GM18499 (cell line): ENCODE measurements around the gene DEDD2.

Experiments
- ATAC-seq: cut with Tn5 transposase; IDR thresholded peaks from one replicate; pipeline ENCODE4 v1.9.1; 2021; ENCODE audit warnings: moderate number of reproducible peaks; ENCODE audit not compliant: insufficient read depth, unreplicated experiment

DEDD2 gene

GRCh38 chr19:42249149-42249750 is 31.8 kb upstream of the DEDD2 start:
- no peak for ATAC-seq

GRCh38 chr19:42248270-42249148 is 31.0 kb upstream of the DEDD2 start:
- no peak for ATAC-seq

DNA sequence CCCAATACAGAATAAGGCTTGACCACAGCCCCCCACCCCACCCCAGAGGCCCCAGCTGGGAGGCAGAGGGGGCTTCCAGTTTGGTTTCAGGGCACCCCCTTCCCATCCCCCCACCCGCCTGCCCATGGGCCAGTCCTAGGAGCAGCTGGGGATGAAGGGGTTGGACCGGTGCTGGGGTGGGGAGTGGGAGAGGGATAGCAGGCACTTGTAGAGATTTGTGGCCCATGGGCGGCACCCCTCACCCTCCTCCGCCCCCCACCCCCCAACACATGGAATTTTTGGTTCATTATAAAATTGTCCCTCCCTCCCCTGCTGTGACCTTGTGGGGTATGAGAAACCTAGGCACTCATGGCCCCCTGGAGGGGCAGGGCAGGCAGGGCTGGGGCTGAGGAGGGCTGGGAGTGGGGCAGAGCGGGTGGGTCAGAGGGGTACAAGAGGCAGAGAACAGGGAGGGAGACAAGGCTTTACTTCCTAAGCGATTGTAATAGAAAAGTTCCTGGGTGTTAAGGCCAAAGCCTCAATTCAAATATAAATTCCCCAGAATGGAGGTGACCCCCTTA is 30.2 kb upstream of the DEDD2 start:
- ATAC-seq, result no peak

- ATAC-seq, result no peak
Observed at GRCh38 chr19:42246922-42247639, 29.6 kb upstream of the DEDD2 start.

- ATAC-seq, result no peak
Observed at GRCh38 chr19:42246143-42246921, 28.9 kb upstream of the DEDD2 start.

GRCh38 chr19:42245231-42245630 is 27.8 kb upstream of the DEDD2 start:
- no peak for ATAC-seq

DNA sequence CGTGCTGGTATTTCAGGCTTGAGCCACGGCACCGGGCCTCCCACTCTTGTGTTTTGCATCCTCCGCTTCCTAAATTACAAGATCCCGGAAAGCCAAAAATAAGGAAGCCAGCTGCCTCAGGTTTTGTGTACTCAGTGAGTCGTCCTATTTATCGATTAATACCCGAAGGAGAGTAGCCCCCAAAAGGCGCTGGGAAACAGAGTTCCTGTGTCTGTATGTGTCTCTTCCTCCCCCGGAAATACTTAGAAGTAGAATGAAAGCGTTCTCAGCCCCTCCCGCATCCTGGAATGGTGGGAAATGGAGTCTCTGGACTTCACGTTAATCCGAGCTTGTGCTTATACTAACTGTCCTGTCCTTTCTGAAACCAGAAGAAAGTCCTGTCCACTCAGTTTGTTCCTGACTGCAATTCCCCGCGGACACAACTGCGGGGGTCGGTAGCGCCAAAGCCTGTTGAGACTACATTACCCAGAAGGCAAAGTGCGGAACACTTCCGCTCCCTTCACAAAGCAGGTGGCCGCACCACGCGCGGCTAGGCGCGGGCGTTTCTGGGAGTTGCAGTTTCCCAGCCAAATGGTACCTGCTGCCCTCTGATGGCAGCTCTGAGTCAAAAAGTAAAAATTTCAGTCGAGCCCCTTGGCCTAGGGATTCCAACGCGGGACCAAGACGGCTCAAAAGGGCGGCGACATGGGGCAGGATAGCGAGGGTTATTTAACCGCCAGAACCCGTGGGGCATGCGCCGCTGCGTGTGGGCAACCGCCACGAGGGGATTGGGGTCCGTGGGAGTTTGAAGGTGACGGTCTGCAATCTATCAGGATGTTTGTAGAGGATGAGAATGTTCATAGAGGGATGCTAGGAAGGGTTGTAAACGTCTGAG is 27.1 kb upstream of the DEDD2 start:
- peak; percentile 30 for ATAC-seq

GRCh38 chr19:42242512-42243409 is 25.3 kb upstream of the DEDD2 start, which contains the start of gene GSK3A:
GSK3A (minus strand) TSS chr19:42242602; CDS start chr19:42242465, 137 bp downstream.
- ATAC-seq, result peak; percentile 39

GRCh38 chr19:42242069-42242511 is 24.6 kb upstream of the DEDD2 start:
- no peak for ATAC-seq

DNA sequence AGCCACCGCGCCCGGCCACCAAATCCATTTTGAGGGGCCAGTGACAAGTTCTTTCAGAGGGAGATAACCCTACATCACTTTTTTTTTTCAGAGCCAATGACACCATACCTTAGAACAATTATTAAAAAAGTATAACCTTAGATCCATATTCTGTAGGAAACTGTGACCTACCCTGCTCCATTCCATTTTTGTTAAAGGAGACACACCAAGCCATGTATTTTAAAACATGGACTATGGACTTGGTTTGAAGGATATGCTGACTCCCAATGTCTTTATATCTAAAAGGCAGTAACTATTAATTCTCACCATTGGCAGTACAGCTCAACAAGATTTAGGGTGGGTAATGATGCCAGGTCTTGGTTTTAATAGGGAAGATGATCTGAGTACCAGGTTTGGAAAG is 23.8 kb upstream of the DEDD2 start:
- no peak for ATAC-seq

- no peak for ATAC-seq
Observed at GRCh38 chr19:42239544-42240220, 22.2 kb upstream of the DEDD2 start.

- ATAC-seq, result no peak
Observed at GRCh38 chr19:42235181-42235580, 17.7 kb upstream of the DEDD2 start.

DNA sequence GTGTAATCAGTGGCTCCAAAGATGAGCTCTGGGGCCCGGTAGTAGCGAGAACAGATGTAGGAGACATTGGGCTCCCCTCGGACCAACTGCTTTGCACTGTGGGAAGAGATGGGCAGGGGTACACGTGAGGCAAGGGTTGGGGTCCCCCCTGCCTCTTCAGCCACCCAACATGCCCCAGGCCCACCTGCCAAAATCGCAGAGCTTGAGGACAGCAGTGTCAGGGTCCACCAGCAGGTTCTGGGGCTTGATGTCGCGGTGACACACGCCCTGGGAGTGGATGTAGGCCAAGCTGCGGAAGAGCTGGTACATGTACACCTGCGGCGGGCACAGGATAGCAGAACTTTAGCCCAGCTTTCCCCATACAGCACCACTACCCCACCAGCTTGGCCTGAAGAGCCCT is 16.9 kb upstream of the DEDD2 start:
- ATAC-seq, result no peak

GRCh38 chr19:42233678-42234292 is 16.3 kb upstream of the DEDD2 start:
- ATAC-seq, result no peak

DNA sequence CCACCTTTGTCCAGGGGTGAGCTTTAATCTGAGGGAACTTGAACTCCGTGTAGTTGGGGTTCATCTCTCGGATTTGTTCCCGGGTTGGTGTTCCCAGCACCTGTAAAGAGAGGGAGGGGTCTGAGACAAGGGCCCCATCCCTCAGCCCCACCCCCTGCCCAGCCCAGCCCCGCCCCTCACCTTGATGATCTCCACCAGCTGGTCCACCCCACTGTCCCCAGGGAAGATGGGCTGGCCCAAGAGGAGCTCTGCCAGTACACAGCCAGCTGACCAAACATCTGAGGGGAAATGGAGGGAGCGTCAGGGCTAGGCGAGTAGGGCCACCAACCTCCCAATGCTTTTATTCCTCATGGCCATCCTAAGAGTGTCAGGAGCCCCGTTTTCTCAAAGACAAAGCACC is 15.6 kb upstream of the DEDD2 start:
- no peak for ATAC-seq

DNA sequence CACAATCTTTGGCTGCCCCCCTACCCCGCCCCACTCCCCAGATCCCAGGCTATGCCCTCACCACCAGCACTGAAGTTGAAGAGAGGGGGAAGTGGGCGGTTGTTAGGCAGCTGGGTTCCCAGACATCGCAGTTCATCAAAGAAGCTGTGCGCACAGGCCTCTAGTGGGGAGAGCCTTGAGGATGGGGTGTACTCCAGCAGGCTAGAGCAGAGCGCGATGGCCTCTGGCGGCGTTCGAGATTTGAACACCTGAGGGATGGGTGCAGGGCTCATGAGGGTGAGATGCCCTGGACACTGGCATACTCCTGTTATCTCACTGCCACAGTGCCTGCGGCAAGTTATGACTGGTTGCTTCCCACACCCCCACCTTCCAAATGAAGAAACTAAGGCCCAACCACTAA is 15.0 kb upstream of the DEDD2 start:
- no peak for ATAC-seq

DNA sequence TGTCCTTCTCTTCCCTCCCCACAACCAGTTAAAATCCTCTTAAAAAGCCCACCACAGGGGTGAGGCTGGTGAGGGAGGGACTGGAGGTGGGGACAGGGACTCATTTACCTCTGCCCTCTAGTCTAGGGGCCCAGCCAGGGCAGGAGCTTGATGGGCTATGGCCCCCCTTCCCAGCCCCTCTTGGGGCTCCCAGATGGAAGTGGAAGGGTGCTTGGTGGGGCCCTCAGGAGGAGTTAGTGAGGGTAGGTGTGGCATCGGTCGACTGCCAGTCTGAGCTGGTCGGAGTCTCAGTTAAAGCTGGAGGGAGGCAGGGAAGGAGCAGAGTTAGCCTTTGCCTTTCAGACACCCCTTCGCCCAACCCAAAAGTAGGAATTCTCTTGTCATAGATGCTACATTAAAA is 13.1 kb upstream of the DEDD2 start:
- ATAC-seq, result no peak
